GM21423 (cell line): ENCODE data around the gene TEX35.
"Not testable (repeated sequence)": the region's sequence is repeated elsewhere in the genome, so short reads cannot be mapped to it uniquely, and the experiment has no call there.

Source experiments
- ATAC-seq: cut with Tn5 transposase; IDR thresholded peaks from one replicate; pipeline ENCODE4 v1.9.1; 2021; ENCODE audit warnings: mild to moderate bottlenecking, moderate library complexity; ENCODE audit not compliant: unreplicated experiment

The TEX35 gene

DNA sequence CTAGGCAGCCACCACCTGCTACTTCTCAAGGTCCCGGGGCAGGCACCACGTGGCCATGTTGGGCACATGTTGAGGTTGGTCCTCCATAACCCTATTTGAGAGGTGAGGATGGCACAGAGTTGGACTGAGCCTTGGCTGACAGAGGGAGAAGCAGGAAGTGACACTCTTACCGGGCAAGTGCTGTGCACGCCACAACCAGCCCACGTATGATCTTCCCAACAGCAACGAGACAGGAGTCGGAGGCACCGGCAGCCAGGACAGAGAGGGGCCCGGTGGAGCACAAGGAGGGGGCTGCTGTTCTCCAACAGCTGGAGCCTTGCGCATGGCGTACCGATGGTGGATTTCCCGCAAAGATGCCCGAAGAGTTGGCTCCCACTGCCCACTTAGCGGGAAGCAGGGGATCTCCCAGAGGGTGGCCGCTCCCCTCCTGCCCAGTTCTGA lies 19.6 kb upstream of the TEX35 start:
- no peak for ATAC-seq

DNA sequence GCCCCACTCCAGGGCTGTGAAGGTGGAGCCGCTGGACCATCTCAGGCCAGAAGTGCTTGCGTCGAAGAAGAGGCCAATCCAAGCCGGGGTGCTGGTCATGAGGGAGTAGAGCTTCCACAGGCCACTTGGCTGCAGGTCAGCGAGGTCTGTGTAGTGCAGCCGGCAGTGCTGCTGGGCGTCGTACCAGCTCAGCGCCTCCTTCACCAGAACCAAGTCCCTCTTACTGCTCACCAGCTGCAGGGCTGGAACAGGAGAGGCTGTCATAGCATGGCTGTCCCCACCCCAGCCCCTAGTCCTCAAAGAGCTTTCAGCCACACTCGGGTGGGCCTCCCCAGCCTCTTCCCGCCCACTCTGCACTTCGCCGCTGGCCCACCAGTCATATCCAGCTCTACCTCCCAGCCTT lies 18.3 kb upstream of the TEX35 start:
- ATAC-seq, result no peak

DNA sequence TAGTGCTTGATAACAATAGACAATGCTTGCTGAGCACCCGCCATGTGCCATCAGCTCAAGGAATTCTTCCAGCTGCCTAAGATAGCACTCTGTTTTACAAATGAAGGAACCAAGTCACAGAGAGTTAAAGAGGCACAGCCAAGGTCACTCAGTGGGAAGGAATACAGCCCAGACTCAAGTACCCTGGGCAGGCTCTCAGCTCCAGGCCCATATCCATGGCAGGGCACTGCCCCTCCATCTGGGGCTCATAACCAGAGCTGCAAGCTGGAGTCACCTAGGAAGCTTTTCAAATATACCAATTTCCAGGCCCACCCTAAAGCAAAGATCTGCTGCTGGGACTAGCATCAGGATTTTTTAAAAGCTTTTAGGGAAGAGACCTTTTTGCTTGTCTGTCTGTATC lies 17.8 kb upstream of the TEX35 start:
- no peak for ATAC-seq

DNA sequence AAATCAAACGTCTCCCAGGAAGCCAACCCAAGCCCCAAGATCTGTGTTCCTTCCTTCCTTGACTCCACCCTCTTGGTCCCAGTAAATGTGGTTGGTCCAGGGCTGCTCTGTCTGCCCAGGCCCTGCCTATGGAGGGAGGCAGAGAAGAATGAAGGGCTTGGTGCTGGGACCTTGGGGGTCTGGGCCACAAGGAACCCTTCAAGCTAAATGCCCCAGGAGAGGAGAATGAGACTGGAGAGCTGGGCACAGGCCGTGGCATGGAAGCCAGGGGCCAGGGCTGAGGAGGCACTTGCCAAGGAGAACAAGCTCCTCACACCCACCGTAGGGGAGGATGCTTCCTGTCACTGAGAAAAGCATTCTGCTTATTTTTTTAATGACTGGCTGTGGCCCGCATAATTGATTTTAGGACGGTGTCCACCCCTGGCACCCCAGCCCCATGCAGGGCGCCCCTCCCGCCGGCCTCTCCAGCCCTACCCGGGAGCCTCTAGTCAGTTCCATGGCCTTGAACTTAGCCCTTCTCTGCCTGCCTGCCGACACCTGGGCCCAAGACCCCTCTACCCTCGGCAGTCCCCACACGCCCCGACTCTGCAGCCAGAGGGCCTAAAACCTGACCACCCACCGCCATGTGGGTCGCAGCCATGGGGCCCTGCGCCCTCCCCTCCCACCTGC lies 17.0 kb upstream of the TEX35 start:
- no peak for ATAC-seq

DNA sequence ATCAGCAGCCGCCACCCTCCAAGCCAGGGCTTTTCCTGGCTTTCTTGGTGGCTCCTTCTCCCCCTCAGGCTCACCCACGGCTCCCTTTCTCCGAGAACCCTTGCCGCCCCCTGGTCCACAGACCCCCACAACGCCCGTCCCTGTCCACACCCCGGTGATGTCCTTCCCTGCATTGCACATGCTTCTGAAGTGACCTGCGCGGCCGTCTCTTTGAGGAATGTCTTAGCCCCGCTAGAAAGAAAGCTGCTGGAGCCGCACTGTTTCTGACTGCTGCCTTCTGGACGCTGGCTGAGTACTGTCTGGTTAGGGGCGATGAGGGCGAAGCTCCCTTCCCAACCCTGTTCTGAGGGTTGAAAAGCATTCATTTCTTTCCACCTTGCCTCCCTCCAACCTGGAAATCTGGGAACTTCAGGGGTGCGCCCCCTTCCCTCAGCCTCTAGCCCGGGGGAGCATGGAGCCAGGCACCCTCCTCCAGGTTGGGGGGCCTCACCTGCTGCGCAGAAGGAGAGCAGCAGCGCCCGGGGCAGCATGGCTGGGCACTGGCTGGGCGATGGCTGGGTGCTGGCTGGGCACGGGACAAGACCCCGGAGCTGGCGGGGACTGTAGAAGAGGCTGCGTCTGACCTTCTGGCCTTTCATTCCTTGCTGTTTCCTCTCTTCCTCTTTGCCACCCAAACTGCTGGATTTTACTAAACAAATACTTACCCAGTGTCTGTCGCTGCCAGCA lies 16.3 kb upstream of the TEX35 start, which contains the start of gene CLEC20A:
Gene CLEC20A, minus strand, starts transcription at position 555 of the 726 bp plus-strand sequence. Its CDS starts 25 bp downstream, at position 530.
- no peak for ATAC-seq

DNA sequence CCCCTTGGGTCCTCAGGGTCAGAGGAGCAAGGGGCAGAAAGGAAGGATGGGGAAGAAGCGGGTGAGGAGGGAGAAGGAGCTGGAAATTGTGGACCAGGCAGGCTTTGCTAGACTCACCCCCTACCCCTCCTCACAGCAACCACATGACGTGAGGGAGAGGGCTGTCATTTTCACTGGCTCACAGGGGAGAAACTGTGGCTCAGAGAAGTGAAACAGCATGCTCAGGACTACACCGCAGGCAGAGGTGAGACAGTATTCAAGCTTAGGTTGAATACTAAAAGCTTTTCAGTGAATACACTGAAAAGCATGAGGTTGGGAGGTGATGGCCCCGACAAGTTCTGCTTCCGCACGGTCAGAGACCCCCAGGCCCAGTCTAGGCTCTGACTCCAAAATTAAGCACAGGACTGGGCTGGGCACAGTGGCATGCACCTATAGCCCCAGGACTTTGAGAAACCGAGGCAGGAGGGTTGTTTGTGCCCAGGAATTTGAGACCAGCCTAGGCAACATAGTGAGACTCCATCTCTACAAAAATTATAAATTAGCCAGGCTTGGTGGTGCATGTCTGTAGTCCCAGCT lies 14.9 kb upstream of the TEX35 start:
- ATAC-seq, result no peak

DNA sequence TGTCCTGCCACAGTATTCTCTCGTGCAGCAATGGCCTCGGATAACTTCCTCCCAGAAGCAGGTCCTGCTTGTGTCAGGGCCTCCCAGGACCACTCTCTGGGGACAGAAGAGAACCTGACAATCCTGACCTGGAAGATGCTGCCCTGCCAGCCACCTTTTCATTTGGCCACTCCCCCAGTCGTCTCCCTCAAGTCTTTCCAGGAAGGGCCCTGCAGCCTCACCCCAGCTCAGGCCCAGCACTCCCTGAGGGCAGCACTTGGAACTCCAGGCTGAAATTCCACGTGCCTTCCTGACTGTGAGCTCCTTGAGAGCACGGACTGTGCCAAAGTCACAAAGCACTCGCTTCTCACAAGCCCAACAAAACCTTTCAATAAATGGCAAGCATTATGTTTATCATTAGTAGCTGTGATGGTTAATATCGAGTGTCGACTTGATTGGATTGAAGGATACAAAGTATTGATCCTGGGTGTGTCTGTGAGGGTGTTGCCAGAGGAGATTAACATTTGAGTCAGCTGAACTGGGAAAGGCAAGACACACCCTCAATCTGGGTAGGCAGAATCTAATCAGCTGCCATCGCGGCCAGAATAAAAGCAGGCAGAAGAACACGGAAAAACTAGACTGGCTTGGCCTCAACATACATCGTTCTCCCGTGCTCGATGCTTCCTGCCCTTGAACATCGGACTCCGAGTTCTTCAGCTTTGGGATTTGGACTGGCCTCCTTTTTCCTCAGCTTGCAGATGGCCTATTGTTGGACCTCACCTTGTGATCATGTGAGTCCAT lies 13.8 kb upstream of the TEX35 start:
- ATAC-seq, result no peak

DNA sequence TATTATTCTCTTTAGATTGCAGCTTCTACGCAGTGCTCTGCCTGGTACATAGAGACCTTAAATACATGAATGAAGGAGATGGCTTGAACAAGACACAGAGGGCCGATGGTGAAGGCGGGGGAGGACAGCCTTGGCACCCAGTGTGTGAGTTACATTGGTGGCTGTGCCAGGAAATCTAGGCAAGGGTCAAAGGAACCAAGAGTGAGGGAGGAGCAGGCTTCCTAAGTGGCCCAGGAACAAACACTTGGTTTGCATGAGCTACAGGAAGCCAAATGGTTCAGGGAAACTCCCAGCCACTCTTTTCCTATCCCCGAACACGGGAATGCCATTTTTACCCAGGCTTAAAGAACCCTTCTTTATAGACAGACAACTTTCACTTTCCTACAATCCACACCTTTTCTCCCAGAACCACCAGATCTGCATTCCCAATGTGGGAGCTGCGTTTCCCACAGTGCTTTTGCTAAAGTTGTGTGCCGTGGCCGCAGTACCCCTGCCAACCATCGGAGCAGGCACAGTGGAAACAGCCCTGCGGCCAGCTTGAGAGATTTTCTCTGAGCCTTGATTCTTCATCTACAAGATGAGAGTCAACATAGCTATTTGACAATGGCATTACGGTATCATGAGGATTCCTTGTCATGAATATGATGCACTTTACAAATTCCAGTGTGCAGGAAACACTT lies 12.7 kb upstream of the TEX35 start:
- ATAC-seq, result no peak

DNA sequence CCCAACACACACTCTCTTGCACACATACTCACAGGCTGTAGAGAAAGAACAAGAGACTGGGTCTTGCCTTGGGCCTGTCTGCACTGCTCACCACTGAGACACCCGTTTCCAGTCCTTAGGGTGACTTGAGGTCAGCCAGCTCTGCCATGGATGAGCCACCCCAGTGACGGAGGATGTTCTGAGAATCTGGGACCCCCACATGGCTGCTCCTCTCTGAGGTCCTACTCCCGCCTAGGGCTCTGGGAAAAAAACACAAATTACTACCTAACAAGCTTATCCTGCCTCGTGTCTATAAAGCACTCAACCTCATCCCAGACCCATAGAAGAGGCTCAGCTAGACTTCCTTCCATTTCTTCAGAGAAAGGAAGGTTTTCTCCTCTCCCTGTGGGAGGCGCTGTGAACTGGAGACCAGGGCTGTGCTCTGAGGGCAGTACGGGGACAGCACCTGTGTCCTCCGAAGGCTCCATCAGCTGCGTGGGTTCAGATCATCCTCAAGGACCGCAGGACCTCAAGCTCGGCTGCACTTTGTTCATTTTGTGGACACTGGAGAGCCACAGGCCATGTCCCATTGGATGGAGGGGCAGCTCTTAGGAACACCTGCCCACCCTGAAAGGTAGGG lies 11.9 kb upstream of the TEX35 start:
- ATAC-seq, result no peak

DNA sequence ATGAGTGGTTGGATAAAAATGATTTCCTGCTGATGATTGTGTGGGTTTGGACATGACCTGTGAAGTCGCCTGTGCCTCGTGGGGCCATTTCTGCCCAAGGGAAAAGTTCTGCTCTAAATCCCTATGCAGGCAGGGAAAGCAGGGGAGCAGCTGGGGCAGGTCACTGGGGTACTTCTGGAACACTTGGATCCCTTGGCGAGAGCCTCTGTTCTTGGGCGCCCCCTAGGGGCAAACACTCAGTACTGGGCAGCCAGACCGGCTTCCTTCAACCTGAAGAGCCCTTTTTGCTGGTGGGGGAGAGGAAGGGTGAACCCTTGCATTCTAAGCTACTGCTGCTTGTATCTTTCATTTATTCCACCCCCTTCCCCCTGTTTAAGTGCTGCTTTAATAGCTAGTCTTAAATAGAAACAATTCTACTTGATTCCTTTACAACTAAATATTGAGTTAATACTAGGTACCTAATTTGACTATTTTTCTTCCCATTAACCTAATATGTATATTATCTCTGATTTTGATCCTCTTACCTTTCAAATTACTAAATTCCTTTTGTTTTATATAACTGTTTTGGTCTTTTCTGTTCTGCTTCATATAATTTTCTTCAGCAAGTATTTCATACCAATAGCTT lies 11.1 kb upstream of the TEX35 start:
- ATAC-seq, result peak; percentile 84

DNA sequence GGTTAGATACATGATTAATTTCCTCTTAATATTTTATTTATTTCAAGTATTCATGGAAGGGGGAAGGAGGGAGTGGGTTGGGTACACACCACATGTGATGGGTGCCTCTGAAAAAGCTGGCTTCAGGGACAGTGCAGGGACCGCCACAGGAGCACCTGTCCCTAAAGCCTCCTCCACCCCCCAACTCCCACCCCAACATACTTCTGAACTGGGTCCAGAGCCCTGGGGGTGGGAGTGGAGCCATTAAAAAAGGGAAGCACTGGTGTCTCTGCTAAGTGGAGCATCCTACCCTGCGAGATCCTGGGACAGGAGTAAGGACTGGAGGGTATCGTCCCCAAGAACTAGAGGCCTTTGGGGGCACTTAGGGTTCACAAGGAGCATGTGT lies 10.6 kb upstream of the TEX35 start:
- ATAC-seq, result no peak

DNA sequence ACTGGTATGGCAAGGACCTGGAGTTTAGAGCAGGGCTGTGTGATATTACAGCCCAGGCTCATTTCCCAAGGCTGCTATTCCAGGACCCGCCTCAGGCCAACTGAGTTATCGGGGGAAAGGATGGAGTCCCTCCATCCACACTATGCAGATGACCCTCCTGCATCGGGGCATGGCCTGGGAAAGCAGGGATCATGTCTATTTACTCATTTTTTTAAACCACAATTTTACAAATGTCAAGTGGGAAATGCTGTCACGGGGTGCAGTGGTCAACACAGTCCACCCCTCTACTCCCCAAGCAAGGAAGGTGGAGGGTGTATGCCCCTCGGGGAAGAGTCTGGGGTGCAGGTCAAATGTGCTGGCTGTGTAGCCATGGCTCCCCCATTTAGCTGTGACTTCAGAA lies 10.1 kb upstream of the TEX35 start:
- no peak for ATAC-seq

DNA sequence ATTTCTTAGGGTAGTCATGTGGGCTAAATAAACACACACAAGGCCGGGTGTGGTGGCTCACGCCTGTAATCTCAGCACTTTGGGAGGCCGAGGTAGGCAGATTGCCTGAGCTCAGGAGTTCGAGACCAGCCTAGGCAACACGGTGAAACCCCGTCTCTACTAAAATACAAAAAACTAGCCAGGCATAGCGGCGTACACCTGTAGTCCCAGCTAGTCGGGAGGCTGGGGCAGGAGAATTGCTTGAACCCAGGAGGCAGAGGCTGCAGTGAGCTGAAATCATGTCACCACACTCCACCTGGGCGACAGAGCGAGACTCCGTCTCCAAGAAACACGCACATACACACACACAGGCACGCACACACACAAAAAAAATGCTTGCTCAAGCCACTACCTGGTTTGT lies 9.6 kb upstream of the TEX35 start:
- not testable (repeated sequence) for ATAC-seq

DNA sequence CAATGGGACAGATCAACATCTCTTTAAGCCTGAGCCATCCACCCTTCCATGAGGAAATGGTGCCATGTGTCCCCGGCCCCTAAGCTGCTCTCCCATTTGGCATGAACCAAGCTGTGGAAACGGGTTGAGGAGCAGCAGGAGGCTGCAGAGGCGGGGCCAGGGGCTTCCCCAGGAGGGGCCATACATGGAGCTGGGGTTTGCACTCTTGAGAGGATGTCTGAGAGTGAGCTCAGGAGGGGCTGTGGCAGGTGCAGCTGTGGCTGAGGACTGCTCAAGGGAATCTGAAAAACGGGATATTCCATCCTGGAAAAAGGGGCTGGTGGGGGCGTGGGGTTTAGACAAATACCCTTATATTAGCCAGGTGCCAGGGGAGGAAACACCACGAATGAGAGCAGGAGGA lies 9.1 kb upstream of the TEX35 start:
- no peak for ATAC-seq

DNA sequence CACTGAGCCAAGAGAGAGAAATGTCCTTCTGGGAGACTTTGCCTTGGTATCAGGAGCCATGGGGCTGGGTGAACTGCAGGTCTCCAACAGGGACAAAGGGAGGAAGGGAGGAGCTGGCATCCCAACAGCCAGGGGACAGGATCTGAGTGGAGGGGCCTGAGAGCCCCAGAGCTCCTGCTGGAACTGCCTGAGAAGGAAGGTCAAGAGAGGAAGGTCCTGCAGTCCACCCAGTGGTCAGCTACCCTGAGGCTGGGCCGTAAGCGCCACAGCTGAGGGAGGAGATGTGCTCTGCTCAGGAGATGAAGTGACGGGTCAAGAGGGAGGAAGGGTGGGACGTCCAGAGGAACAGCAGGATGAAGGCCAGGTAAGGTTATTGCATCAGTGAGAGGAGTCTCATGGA lies 8.6 kb upstream of the TEX35 start:
- ATAC-seq, result no peak

DNA sequence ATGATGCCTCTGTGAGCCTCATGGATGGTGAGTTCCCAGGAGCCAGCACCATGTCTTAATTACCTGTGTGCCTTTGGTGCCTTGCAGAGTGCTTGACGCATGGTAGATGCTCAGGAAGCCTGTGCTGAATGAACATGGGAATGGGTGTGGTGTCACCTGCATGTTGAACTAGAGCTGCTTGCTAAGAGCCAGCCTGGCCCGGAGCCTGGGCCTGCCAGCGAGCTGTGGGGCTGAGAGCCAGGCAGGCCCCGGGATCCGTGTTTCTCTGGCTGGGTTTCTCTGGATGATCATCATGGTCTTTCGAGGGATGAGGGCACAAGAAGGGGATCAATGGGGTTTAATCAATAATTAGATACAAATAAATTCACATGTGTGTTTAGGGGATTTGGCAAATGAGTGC lies 6.7 kb upstream of the TEX35 start:
- ATAC-seq, result no peak

DNA sequence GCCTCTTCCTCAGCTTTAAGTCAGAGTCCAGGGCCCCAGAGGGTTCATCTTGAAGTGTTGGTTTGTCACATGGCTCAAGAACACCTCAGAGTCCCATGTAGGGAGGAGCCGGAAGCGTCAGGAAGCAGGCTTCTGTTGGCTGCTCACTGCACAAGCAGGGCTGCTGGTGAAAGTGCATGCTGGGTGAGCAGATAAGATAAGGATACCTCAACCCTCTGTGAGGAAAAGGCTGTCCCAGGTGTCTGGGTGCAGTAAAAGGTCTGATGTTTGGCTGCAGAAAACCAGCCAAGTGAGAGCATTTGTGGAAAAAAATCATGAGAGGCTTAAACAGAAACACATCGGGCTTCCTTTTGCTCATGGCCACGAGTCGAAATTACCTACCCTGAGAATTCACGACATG lies 6.2 kb upstream of the TEX35 start:
- ATAC-seq, result no peak

DNA sequence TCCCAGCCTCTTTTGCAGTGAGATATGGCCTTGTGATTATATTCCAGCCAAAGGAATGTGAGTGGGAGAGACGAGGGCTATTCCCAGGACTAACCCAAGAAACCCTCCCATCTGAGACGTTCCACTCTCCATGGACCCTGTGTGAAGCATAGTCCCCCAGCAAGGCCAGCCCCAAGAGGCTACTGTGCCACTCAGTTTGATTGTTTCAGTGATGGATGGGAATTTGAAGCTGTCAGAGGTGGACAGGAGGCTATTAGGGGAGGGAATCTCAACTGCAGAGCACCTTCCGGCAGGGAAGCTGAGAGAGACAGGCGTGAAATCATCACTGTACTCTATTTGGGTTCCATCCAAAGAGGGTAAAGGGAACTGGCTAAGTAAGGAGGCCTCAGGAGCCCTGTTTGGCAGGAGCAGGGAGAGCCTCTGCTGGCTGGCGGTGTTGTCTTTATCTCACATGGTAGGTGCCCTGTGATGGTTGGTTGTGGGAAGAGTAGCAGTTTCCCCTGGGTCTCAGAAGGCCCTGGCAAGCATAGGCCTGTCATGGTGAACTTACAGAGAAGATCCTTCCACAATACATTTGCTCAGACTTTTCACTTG lies 3.4 kb upstream of the TEX35 start:
- no peak for ATAC-seq

DNA sequence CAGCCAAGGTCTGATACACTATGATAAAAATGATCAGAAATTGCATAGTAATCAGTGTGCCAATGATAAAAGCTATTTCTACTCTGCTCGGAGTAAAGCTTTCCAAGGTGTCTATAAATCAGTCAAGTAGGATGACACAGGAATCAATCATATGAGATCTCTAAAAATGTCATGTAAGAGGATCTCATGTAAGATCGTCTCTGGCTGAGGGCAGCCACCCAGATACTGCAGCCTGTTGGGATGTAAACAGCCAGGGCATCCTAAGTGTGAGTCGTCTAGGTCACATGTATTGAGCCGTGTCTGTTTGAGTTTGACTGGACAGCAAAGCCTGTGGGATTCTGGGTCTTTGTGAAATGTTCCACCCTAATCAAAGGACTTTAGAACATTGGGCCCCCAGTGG lies 2.8 kb upstream of the TEX35 start:
- no peak for ATAC-seq
